Smooth muscle cell (in vitro differentiated cells): ENCODE data around the gene HIVEP3. TPM values are rescaled to one million over a fixed set of nuclear protein-coding genes. Genes with fewer than 3 reads are reported as not detected.
A peak's percentile ranks its signal among the peaks of the same experiment; 100 is the strongest.

Experiments
- DNase-seq: peaks from one replicate; lab custom pipeline; 2025; ENCODE audit not compliant: unreplicated experiment; lab: John Stamatoyannopoulos, UW
- H2AFZ ChIP-seq: fragments of 200-600 bp; sonication (generic); 2 replicates; pipeline ENCODE4 v1.6.0; 2016; ENCODE audit warnings: antibody characterized with exemption, low read depth, mild to moderate bottlenecking
- H3F3A ChIP-seq: fragments of 200-600 bp; sonication (generic); 2 replicates; pipeline ENCODE4 v1.6.0; 2017; ENCODE audit warnings: antibody characterized with exemption, low read depth
- H3K27ac ChIP-seq: fragments of 200-600 bp; sonication (generic); 2 replicates; pipeline ENCODE4 v1.5.1; 2016; ENCODE audit warnings: low read depth, mild to moderate bottlenecking
- H3K27me3 ChIP-seq: fragments of 200-600 bp; sonication (generic); 2 replicates; pipeline ENCODE4 v1.6.1; 2016; ENCODE audit warnings: low read depth, mild to moderate bottlenecking
- H3K36me3 ChIP-seq: fragments of 200-600 bp; sonication (generic); 2 replicates; pipeline ENCODE4 v1.5.1; 2016; ENCODE audit warnings: low read depth
- H3K4me1 ChIP-seq: fragments of 200-600 bp; sonication (generic); 2 replicates; pipeline ENCODE4 v1.5.1; 2016; ENCODE audit warnings: low read depth
- H3K4me2 ChIP-seq: fragments of 200-600 bp; sonication (generic); 2 replicates; pipeline ENCODE4 v1.6.0; 2016; ENCODE audit warnings: mild to moderate bottlenecking
- H3K4me3 ChIP-seq: fragments of 200-600 bp; sonication (generic); 2 replicates; pipeline ENCODE4 v1.5.1; 2016; ENCODE audit warnings: mild to moderate bottlenecking
- H3K79me2 ChIP-seq: fragments of 200-600 bp; sonication (generic); 2 replicates; pipeline ENCODE4 v1.6.0; 2016; ENCODE audit warnings: low read depth, mild to moderate bottlenecking
- H3K9ac ChIP-seq: fragments of 200-600 bp; sonication (generic); 2 replicates; pipeline ENCODE4 v1.6.0; 2016; ENCODE audit warnings: low read depth
- H3K9me3 ChIP-seq: fragments of 200-600 bp; sonication (generic); replicated peaks from 2 replicates; pipeline ENCODE4 v1.5.1; 2016; ENCODE audit warnings: low read depth
- H4K20me1 ChIP-seq: fragments of 200-600 bp; sonication (generic); 2 replicates; pipeline ENCODE4 v1.6.0; 2016; ENCODE audit warnings: low read depth
- CTCF ChIP-seq: fragments of 200-600 bp; sonication (generic); IDR thresholded peaks from 2 replicates; pipeline ENCODE4 v1.5.1; 2017; ENCODE audit warnings: borderline replicate concordance, mild to moderate bottlenecking, antibody characterized with exemption; ENCODE audit not compliant: insufficient read depth, poor library complexity, severe bottlenecking
- WGBS: methylation state at CpG from one replicate; pipeline ENCODE4 v1.1.7; 2016; ENCODE audit warnings: low lambda C conversion rate; 5-methylcytosine and 5-hydroxymethylcytosine counted together
- polyA plus RNA-seq: library from polyadenylated mRNA; unstranded; fragments of >200 nt; fragmentation: Nextera tagmentation; extraction: Ambion mirVana; gene quantifications from 2 replicates; pipeline ENCODE4 v1.2.1, GENCODE V29; 2016
- total RNA-seq: library from RNA; depleted of rRNA; stranded (reverse); fragments of >200 nt; gene quantifications from 2 replicates; pipeline ENCODE4 v1.2.3, GENCODE V29; 2014

Gene HIVEP3
- total and polyA plus RNA-seq, 2 experiments from 2014 or later = 2.1 to 6.4 TPM

GRCh38 chr1:41789661-41790330 lies 128.9 kb downstream of the HIVEP3 start:
- Histone ChIP-seq H2AFZ (no peak overlapping the region), H3K27ac (no peak overlapping the region), H3F3A (no peaks in the 10 kb centered on the region), H3K79me2 (no peaks in the 10 kb centered on the region), H3K4me2 (no peak overlapping the region), H3K27me3 (no peaks in the 10 kb centered on the region), H3K9me3 (no peaks in the 10 kb centered on the region), H3K9ac (no peak overlapping the region), H3K4me3 (no peak overlapping the region), H3K4me1 (no peaks in the 10 kb centered on the region), H4K20me1 (no peaks in the 10 kb centered on the region), H3K36me3 (no peaks in the 10 kb centered on the region)
- 90% methylated on average over 3 of the region's 3 CpGs for WGBS
- no peak for TF ChIP-seq CTCF
- no peak for DNase-seq

GRCh38 chr1:41788427-41788826 lies 130.3 kb downstream of the HIVEP3 start:
- no peak overlapping the region for H2AFZ ChIP-seq
- no peak overlapping the region for H3K27ac ChIP-seq
- H3K79me2 ChIP-seq = no peaks in the 10 kb centered on the region
- no peaks in the 10 kb centered on the region for H3K36me3 ChIP-seq
- no peak for TF ChIP-seq CTCF
- no peaks in the 10 kb centered on the region for H3K9me3 ChIP-seq
- peaks cover 6% of the 10 kb centered on the region for H3K4me1 ChIP-seq
- no peak overlapping the region for H3K9ac ChIP-seq
- H3K4me3 ChIP-seq = no peak overlapping the region
- H3K4me2 ChIP-seq = no peak overlapping the region
- H4K20me1 ChIP-seq = no peaks in the 10 kb centered on the region
- no peak for DNase-seq
- WGBS = 92% methylated on average over 3 of the region's 3 CpGs
- no peaks in the 10 kb centered on the region for H3K27me3 ChIP-seq
- H3F3A ChIP-seq = no peaks in the 10 kb centered on the region

GRCh38 chr1:41784531-41785274 lies 134.0 kb downstream of the HIVEP3 start:
- no peak overlapping the region for H3K4me2 ChIP-seq
- no peak overlapping the region for H3K9ac ChIP-seq
- TF ChIP-seq CTCF = no peak
- no peaks in the 10 kb centered on the region for H3F3A ChIP-seq
- DNase-seq = no peak
- no peak overlapping the region for H3K4me3 ChIP-seq
- H3K36me3 ChIP-seq = no peaks in the 10 kb centered on the region
- H3K27me3 ChIP-seq = no peaks in the 10 kb centered on the region
- H3K9me3 ChIP-seq = no peaks in the 10 kb centered on the region
- no peak overlapping the region for H3K27ac ChIP-seq
- H2AFZ ChIP-seq = peak overlapping the region; percentile 59
- H4K20me1 ChIP-seq = no peaks in the 10 kb centered on the region
- no peaks in the 10 kb centered on the region for H3K79me2 ChIP-seq
- 81% methylated on average over 3 of the region's 3 CpGs for WGBS
- H3K4me1 ChIP-seq = peaks cover 7% of the 10 kb centered on the region
